GOT3 (cell line): ENCODE results near the gene CDH4.

Experiments used
- DNase-seq: peaks from one replicate; lab custom pipeline; 2025; ENCODE audit warnings: mixed read lengths; lab: John Stamatoyannopoulos, UW

CDH4 gene

GRCh38 chr20:61605862-61606557, 353.9 kb downstream of the CDH4 start:
- no peak for DNase-seq

DNA sequence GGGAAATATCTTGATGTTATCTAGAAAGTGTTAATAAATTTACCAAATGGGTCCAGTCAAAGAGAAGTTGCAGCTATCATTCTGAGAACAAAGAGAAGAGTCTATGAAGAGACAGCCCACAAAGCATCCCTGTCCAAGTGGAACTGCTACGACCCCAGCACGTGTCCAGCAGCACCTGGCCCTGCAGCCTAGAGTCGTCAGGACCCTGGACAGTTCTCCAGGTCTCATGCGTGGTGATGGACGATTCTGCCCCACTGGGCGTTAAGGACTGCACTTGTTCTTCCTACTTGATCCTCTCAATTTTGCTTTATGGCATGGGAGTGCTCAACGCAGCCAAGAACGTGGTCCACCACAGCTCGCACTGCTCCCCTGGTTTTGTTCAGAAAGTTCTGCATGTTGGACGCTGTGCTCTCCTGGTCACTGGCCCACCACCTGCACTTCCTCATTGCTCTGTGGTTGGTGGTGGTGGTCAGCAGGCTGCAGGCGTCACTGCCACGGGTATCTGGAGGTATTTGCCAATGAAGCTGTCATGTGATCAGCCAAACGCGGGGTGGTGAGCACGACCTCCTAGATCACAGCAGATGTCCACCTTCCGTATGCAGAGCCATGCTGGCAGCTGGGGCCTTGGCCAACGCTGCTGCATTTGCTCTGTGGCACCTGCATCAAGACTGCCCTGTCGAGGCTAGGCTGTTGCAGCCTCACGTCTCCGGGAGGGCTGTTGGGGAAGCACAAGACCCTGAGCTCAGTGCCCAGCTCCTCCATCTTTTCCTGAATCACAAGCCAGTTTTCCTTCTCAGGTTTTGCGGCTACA, 356.4 kb downstream of the CDH4 start:
- DNase-seq, result no peak

GRCh38 chr20:61609461-61609860, 357.4 kb downstream of the CDH4 start:
- DNase-seq, result no peak

DNA sequence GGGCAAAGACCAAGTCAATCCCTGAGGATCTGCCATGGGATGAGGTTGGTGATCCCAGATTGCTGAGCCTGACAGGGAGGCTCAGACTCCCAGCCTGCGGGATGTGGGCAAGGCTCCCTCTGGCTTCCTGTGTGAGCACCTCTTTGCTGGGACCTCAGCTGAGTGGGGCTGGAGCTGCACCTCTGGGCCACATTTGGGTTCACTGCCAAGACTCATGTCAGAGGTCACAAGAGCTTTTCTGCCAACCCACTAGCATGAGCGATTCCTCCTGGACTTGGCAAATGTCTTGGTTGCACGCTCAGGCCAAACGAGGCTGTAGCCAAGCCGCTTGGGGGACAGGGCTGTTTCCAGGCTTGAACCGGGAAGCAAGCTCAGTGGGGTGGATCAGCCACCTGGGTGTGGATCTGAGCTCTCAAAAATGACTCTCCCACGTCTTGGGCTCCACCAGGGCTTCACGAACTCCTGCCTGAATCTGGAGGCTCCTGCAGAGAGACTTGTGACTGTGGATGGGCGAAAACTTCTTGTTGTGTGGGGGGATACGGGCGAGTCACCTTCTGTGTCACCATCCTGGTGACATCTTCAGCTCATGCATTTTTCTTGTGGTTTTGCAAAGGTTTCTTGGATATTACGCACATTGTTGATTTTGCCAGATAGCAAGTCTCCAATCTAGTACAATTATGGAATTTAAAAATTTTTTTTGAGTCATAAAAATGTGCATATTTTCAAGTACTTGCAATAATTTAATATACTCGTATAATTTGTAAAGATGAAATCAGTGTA, 359.5 kb downstream of the CDH4 start:
- no peak for DNase-seq

- DNase-seq, result no peak
These were observed 362.1 kb downstream of the CDH4 start for GRCh38 chr20:61613917-61614705.

GRCh38 chr20:61614706-61615100, 362.6 kb downstream of the CDH4 start:
- DNase-seq, result no peak

DNA sequence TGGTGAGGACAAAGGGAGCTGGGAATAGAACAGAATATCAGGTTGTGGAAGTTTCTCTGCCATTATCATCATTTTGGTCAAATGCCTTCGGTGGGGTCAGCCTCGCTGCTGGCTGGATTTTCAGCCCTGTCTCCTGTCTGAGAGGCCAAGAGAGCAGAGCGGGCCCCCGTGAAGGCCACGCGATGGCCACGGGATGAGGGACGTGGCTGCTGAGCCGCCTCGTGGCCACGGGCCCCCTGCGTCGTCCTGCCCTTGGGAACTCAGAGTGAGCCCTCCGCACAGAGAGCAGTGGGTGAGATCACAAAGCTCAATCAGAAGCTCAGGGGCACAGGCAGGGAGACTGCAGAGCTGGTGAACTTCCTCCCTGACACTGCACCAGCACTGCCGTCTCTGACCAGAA, 363.7 kb downstream of the CDH4 start:
- no peak for DNase-seq

DNA sequence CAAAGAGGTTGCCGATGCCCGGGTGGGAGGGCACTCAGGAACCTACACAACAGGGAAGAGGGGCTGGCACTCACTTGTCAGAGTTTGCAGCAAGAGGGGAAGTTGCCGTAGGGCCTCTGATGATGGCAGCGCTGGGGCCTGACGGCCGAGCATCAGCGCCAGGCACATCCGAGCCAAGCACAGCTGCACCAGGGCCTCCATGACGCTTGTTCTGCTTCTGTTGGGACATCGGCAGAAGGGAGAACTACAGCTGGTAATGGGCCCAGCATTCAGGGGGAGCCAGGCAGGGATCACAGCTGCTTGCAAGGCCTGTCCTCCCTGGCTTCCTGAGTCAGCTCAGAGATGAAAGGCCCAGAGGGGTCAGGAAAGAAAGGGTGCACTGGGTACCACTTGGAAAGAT, 367.7 kb downstream of the CDH4 start:
- DNase-seq, result no peak

- DNase-seq, result no peak
These were observed 368.1 kb downstream of the CDH4 start for GRCh38 chr20:61620174-61620573.

- DNase-seq, result no peak
These were observed 369.1 kb downstream of the CDH4 start for GRCh38 chr20:61621035-61621730.

- DNase-seq, result no peak
These were observed 369.8 kb downstream of the CDH4 start for GRCh38 chr20:61621852-61622251.

- DNase-seq, result no peak
These were observed 371.4 kb downstream of the CDH4 start for GRCh38 chr20:61623451-61623850.

DNA sequence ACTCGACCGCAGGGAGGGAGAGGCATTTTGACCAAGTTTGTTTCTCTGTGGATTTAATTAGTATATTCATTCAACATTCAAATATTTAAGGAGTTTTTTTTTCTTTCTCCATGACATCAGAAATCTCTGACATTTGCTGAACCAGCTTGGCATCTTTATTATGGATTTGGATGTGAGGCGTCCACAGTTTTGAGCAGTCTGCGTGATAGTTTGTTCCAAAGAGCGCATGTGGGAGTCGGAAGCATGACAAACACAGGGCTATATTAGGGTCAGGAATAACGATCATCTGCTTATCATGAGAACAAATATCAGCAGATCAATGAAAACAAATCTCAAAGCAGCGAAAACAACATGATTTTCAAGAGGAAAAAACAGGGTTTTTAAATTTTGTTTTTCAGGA, 373.2 kb downstream of the CDH4 start:
- no peak for DNase-seq

- no peak for DNase-seq
These were observed 374.4 kb downstream of the CDH4 start for GRCh38 chr20:61626412-61626811.

GRCh38 chr20:61627791-61628415, 375.8 kb downstream of the CDH4 start:
- DNase-seq, result no peak

DNA sequence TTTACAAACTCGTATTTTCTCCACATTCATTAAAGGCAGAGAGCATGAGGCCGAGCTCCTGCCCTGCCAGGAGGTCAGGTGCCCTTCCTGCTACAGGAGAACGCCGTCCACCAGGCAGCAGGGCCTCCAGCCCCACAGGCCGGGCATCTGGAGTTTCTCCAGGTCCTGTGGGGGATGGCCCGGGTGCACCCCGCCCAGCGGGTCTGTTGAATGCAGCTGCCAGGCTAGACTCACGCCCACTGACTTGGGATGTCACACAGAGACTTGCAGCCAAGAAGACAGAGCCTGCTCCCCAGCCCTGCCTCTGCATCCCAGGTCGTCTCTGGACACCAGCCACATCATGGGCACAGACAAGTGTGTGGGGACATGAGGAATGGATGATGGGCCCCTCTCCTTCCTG, 376.4 kb downstream of the CDH4 start:
- DNase-seq, result no peak

GRCh38 chr20:61628901-61629601, 377.0 kb downstream of the CDH4 start:
- no peak for DNase-seq

DNA sequence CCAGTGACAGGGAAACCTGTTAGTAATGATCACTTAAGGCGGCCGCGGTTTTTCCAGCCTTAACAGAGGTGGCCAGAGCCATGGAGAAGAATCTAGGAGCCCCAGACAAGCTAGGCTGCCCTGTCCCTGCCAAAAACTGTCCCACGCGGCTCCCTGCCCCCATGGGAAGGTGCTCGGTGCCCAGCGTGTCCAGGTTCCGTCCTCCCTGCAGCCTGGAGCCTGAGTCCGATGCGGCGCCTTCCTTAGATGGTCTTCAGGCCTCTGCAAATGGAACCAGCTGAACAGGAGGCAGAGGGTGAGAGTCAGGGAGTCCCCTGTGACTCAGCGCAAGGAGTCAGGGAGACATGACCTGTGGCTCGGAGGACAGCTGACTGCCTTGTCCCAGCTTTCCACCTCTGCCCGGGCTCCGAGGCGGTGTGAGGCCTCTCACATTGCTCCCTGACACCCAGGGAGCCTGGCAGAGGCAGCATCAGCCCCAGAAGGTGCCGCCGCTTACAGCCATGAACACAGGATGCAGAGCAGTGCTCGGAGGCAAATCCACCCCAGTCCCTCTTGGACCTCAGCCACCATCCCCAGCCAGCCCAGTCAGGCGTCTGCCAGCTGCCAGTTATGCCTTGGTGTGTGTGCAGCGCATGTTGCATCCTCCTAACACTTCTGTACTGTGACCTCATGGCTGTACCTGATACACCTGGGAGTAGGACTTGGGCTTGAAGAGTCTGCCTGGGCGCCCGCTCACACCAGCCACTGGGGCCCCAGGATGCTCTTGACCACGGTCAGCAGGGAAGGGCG, 377.7 kb downstream of the CDH4 start:
- no peak for DNase-seq

GRCh38 chr20:61630391-61630650, 378.3 kb downstream of the CDH4 start:
- no peak for DNase-seq

DNA sequence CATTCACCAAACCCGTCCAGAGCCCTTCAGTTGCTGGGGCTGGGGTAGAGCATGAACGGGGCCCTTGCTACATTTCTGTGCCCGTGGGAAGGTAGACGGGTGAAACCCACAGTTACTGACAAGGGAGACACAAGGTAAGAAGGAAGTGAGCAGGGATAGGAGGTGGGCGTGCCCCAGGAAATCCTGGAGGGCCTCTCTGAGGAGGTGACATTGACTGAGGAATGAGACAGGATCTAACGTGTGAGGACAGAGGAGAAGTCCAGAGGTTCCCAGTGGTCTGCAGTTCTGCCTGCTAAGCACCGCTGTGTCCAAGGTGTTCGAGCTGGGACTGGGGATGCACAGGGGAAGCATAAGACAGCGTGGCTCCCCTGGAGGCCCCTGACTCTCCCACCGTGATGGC, 378.8 kb downstream of the CDH4 start:
- no peak for DNase-seq
